Lung (tissue), 16 donors: ENCODE measurements around the gene CPHXL2. TPM values are rescaled to one million over a fixed set of nuclear protein-coding genes. Genes with fewer than 3 reads are reported as not detected.

Experiments used
- ATAC-seq: fragments of 200-7000 bp; cut with Tn5 transposase; one replicate; pipeline ENCODE4 v1.9.1; 2020; ENCODE audit warnings: moderate number of reproducible peaks; ENCODE audit not compliant: insufficient read depth, low FRiP score
- DNase-seq, 3 donors: peaks; one replicate each; pipeline ENCODE4 v3.0.0-alpha.2; 2013 to 2017
- H3K27ac ChIP-seq, 2 donors: one replicate each; pipeline ENCODE4 v1.5.1; 2013; ENCODE audit warnings: mild to moderate bottlenecking in 2 of 2, moderate library complexity in 2 of 2, control low read depth in 1 of 2, inconsistent platforms in 1 of 2, low read depth in 1 of 2, low read length in 1 of 2
- H3K27me3 ChIP-seq, 3 donors: one replicate each; pipeline ENCODE4 v1.5.1; 2013; ENCODE audit warnings: low read length in 2 of 3; ENCODE audit not compliant: control insufficient read depth in 3 of 3, insufficient read depth in 3 of 3
- H3K36me3 ChIP-seq, 4 donors: one replicate each; pipeline ENCODE4 v1.5.1; 2013; ENCODE audit warnings: low read length in 4 of 4, mild to moderate bottlenecking in 1 of 4, moderate library complexity in 1 of 4; ENCODE audit not compliant: control insufficient read depth in 4 of 4, insufficient read depth in 4 of 4
- H3K4me1 ChIP-seq, 5 donors: one replicate each; pipeline ENCODE4 v1.5.1; 2013; ENCODE audit warnings: low read length in 5 of 5, mild to moderate bottlenecking in 2 of 5, moderate library complexity in 1 of 5; ENCODE audit not compliant: control insufficient read depth in 5 of 5, insufficient read depth in 5 of 5
- H3K4me3 ChIP-seq: one replicate; pipeline ENCODE4 v1.5.1; 2013; ENCODE audit warnings: mild to moderate bottlenecking, control low read depth, moderate library complexity
- H3K9ac ChIP-seq, 2 donors: one replicate each; pipeline ENCODE4 v1.5.1; 2013; ENCODE audit warnings: low read length in 2 of 2, control low read depth in 1 of 2; ENCODE audit not compliant: insufficient read depth in 1 of 2
- H3K9me3 ChIP-seq, 4 donors: one replicate each; pipeline ENCODE4 v1.5.1; 2013; ENCODE audit warnings: low read length in 3 of 4, mild to moderate bottlenecking in 1 of 4, moderate library complexity in 1 of 4; ENCODE audit not compliant: control insufficient read depth in 4 of 4, insufficient read depth in 3 of 4
- WGBS, 2 donors: extraction: QIAGEN DNeasy Blood & Tissue Kit; methylation state at CpG; one replicate each; pipeline ENCODE4 v1.1.7; 2013; 5-methylcytosine and 5-hydroxymethylcytosine counted together
- long read RNA-seq, 5 donors: transcript quantifications; one replicate each; lab custom pipeline, GENCODE V29; 2026
- polyA plus RNA-seq, 2 donors: library from polyadenylated mRNA; stranded (reverse); fragments of 200-250 nt; gene quantifications; one replicate each; pipeline ENCODE4 v1.2.1, GENCODE V29; 2013
- total RNA-seq, 2 donors: library from RNA; depleted of rRNA in 1 of 2; stranded (reverse); fragments of >200 nt in 1 of 2; gene quantifications; one replicate each; pipeline ENCODE4 v1.2.1, GENCODE V29; 2014 to 2021
- TF ChIP-seq, protein P1 (sequence below): IDR thresholded peaks from 2 replicates; pipeline ENCODE4 v1.5.1; 2012; ENCODE audit warnings: mild to moderate bottlenecking; ENCODE audit errors: control extremely low read depth, extremely low read depth
- donor health status: control.
- donor health status: control.
- donor health status: Bipolar disorder and iron deficiency.
- donor health status: healthy.
- donor health status: DM: yes; HTN: yes; CAD: no.

Gene CPHXL2
- not detected for total RNA-seq
- not detected for polyA plus RNA-seq
- long read RNA-seq, donor 1, result 0 reads
- long read RNA-seq, donor 2, result 0 reads
- long read RNA-seq, donor 3, result 0 reads
- long read RNA-seq, donor 4, result 0 reads
- long read RNA-seq, donor 5, result 0 reads

DNA sequence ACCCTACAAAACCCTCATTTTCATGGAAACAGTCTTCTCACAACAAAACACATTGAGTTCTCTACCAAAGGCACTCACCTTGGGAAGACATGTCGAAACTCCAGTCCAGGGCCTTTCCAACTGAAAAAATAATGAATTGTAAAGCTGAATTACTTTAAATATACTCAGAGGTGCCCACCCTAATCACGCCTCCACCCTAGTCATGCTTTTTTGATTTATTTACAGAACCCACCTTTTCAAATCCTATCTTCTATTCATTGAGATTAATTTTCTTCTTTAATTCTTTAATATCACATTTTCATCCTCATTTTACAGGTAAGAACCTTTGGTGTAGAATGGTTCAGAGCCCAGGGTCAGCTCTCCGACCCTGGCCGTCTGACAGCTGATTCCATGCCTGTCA, at the start of gene CPHXL2:
Gene CPHXL2, minus strand, starts transcription at position 101 of the 400 bp plus-strand sequence. Its CDS starts 10 bp downstream, at position 91.
- peaks cover 0 to 6% (median 0%) of the 10 kb centered on the region in 5 donors for H3K4me1 ChIP-seq
- TF ChIP-seq, protein P1, sequence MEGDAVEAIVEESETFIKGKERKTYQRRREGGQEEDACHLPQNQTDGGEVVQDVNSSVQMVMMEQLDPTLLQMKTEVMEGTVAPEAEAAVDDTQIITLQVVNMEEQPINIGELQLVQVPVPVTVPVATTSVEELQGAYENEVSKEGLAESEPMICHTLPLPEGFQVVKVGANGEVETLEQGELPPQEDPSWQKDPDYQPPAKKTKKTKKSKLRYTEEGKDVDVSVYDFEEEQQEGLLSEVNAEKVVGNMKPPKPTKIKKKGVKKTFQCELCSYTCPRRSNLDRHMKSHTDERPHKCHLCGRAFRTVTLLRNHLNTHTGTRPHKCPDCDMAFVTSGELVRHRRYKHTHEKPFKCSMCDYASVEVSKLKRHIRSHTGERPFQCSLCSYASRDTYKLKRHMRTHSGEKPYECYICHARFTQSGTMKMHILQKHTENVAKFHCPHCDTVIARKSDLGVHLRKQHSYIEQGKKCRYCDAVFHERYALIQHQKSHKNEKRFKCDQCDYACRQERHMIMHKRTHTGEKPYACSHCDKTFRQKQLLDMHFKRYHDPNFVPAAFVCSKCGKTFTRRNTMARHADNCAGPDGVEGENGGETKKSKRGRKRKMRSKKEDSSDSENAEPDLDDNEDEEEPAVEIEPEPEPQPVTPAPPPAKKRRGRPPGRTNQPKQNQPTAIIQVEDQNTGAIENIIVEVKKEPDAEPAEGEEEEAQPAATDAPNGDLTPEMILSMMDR, result no peak
- H3K36me3 ChIP-seq, result no peaks in the 10 kb centered on the region
- no peak within 1 kb of the TSS for H3K4me3 ChIP-seq
- no peaks in the 10 kb centered on the region for H3K27me3 ChIP-seq
- no peaks in the 10 kb centered on the region for H3K9me3 ChIP-seq
- DNase-seq (no peak), ATAC-seq (no peak)
- no peak within 1 kb of the TSS for H3K27ac ChIP-seq
- H3K9ac ChIP-seq, result no peak within 1 kb of the TSS
- 94 to 95% methylated on average over 4 of the region's 4 CpGs for WGBS, 2 donors

DNA sequence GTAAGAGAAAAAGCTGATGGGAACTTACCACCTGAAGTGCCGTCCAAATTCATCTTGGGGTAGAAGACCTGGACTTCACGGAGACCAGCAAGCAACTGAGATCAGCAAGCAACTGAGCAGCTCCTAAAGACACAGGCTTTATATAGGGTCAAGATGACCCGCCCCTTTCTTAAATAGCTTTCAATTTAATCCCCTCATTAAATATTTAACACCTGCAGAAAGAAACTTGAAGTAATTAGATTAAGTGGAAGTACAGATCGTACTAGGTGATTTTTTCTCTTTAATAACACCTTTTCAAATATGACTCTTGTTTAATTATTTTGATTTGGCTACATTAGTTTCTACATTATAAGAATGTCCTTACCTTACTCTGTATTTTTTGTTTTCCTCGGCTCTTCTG, 49.6 kb upstream of the CPHXL2 start, which contains the start of gene CPHXL:
Gene CPHXL, minus strand, starts transcription at position 101 of the 400 bp plus-strand sequence. Its CDS starts 48 bp downstream, at position 53.
- H3K27ac ChIP-seq, result no peak within 1 kb of the TSS
- H3K27me3 ChIP-seq, result no peaks in the 10 kb centered on the region
- H3K9ac ChIP-seq, result no peak within 1 kb of the TSS
- H3K36me3 ChIP-seq, result no peaks in the 10 kb centered on the region
- no peaks in the 10 kb centered on the region for H3K9me3 ChIP-seq
- H3K4me3 ChIP-seq, result no peak within 1 kb of the TSS
- H3K4me1 ChIP-seq, result no peaks in the 10 kb centered on the region
- WGBS, 2 donors, result 79 to 81% methylated on average over 5 of the region's 5 CpGs
- TF ChIP-seq, protein P1, result no peak
- DNase-seq (no peak), ATAC-seq (no peak)

DNA sequence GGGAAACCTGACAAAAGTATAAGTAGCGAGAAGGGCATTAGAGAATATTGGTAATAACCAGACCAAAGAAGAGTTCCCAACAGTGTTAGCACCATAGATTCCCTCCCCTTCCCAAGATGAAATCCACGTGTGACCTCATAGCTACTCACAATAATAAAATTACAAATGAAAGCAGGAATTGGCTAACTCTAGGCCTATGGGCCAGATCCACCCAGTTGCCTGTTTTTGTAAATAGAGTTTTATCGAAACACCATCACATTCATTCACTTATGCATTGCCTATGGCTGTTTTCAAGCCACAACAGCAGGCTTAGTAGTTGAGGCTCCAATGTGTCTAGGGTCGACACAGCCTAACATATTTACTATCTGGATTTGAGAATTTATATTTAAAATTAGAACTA, 41.6 kb upstream of the CPHXL2 start:
- Histone ChIP-seq H3K4me3 (no peak overlapping the region), H3K9ac (no peak overlapping the region), H3K4me1 (no peaks in the 10 kb centered on the region), H3K36me3 (no peaks in the 10 kb centered on the region), H3K27me3 (no peaks in the 10 kb centered on the region), H3K27ac (no peak overlapping the region), H3K9me3 (peaks cover 0 to 4% (median 1%) of the 10 kb centered on the region in 4 donors)
- ATAC-seq, result no peak
- TF ChIP-seq, protein P1, result no peak
- DNase-seq, result no peak
- WGBS, 2 donors, result 91 to 96% methylated on average over 4 of the region's 4 CpGs

DNA sequence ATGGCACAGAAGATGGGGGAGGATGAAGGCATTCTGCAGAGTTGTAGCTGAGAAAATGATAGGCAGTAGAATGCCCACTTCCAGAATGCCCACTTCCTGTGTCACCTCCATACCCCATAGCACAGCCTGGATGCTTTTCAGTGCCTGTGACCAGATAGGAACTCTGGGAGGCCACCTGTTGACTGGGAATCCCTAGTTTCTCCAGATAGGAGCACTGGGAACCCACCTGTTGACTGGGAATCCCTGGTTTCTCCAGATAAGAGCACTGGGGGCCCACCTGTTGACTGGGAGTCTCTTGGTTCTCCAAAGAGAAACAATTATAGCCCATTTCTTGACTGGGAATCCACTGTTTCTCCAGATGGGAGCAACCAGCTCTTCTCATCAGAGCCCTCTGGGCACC, 37.9 kb upstream of the CPHXL2 start:
- no peak overlapping the region for H3K27ac ChIP-seq
- ATAC-seq, result no peak
- no peak overlapping the region for H3K4me3 ChIP-seq
- TF ChIP-seq, protein P1, result no peak
- no peak for DNase-seq
- H3K27me3 ChIP-seq, result no peaks in the 10 kb centered on the region
- H3K9ac ChIP-seq, result no peak overlapping the region
- H3K9me3 ChIP-seq, result peaks cover 0 to 8% (median 5%) of the 10 kb centered on the region in 4 donors
- H3K36me3 ChIP-seq, result no peaks in the 10 kb centered on the region
- no peaks in the 10 kb centered on the region for H3K4me1 ChIP-seq
